ENCODE data around the gene KNSTRN.

- TF ChIP-seq, protein P1, sequence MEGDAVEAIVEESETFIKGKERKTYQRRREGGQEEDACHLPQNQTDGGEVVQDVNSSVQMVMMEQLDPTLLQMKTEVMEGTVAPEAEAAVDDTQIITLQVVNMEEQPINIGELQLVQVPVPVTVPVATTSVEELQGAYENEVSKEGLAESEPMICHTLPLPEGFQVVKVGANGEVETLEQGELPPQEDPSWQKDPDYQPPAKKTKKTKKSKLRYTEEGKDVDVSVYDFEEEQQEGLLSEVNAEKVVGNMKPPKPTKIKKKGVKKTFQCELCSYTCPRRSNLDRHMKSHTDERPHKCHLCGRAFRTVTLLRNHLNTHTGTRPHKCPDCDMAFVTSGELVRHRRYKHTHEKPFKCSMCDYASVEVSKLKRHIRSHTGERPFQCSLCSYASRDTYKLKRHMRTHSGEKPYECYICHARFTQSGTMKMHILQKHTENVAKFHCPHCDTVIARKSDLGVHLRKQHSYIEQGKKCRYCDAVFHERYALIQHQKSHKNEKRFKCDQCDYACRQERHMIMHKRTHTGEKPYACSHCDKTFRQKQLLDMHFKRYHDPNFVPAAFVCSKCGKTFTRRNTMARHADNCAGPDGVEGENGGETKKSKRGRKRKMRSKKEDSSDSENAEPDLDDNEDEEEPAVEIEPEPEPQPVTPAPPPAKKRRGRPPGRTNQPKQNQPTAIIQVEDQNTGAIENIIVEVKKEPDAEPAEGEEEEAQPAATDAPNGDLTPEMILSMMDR (conservative IDR thresholded peaks at IDR 0.05; ENCODE audit: low read depth, low read length) = no peak
- no peak for TF ChIP-seq POLR2A (IDR thresholded peaks at IDR 0.05; ENCODE audit: low read depth, low read length)
- no peak for TF ChIP-seq RFX5 (IDR thresholded peaks at IDR 0.05; ENCODE audit: low read depth, low read length)
- TF ChIP-seq SMC3 (IDR thresholded peaks at IDR 0.05; ENCODE audit: low read depth, low read length) = no peak
- TF ChIP-seq, protein P2, sequence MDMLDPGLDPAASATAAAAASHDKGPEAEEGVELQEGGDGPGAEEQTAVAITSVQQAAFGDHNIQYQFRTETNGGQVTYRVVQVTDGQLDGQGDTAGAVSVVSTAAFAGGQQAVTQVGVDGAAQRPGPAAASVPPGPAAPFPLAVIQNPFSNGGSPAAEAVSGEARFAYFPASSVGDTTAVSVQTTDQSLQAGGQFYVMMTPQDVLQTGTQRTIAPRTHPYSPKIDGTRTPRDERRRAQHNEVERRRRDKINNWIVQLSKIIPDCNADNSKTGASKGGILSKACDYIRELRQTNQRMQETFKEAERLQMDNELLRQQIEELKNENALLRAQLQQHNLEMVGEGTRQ (IDR thresholded peaks at IDR 0.05; ENCODE audit: low read depth, low read length) = no peak
- TF ChIP-seq CEBPB (IDR thresholded peaks at IDR 0.05; ENCODE audit: low read depth, low read length) = no peak
- TF ChIP-seq BHLHE40 (IDR thresholded peaks at IDR 0.05; ENCODE audit: low read depth, low read length) = no peak
- no peak for TF ChIP-seq MXI1 (IDR thresholded peaks at IDR 0.05; ENCODE audit: borderline replicate concordance, low read depth, low read length)
- TF ChIP-seq ELK1 (IDR thresholded peaks at IDR 0.05; ENCODE audit: borderline replicate concordance, low read depth, low read length) = no peak
- TF ChIP-seq RAD21 (IDR thresholded peaks at IDR 0.05; ENCODE audit: low read length) = no peak
- no peak for TF ChIP-seq RCOR1 (IDR thresholded peaks at IDR 0.05; ENCODE audit: insufficient replicate concordance, low read length)
- TF ChIP-seq FOS (IDR thresholded peaks at IDR 0.05; ENCODE audit: low read depth, low read length) = no peak
- TF ChIP-seq MAZ (IDR thresholded peaks at IDR 0.05; ENCODE audit: borderline replicate concordance, low read depth, low read length) = no peak
Observed at GRCh38 chr15:40347559-40348473, 34.7 kb upstream of the KNSTRN start.
